Measurements from ENCODE around the gene CBLN3. TPM values are rescaled to one million over a fixed set of nuclear protein-coding genes. Genes with fewer than 3 reads are reported as not detected.

CBLN3 gene
- total and polyA plus RNA-seq, 9 of the 15 experiments (the other 6 are each of a cell fraction or from before 2014, with no cell fraction given) = 0.05 to 0.59 (median 0.26) TPM; not detected in 1

- TF ChIP-seq XRCC4 (IDR thresholded peaks at IDR 0.05; ENCODE audit: extremely low read depth, insufficient read depth, insufficient read length) (no peak), PHB2 (IDR thresholded peaks at IDR 0.05; ENCODE audit: low read depth) (0 out of 2 replicates have a peak, but pooled peaks have one; percentile 22), RFX7 (CRISPR knock-in tag; IDR thresholded peaks at IDR 0.05) (no peak), ETV5 (CRISPR knock-in tag; IDR thresholded peaks at IDR 0.05; ENCODE audit: low read depth) (peak; percentile 65; the same call in 1 of the 2 replicates), JUN (IDR thresholded peaks at IDR 0.05; ENCODE audit: borderline replicate concordance, low read depth, low read length) (peak; percentile 12; the same call in 1 of the 2 replicates), JUN (CRISPR knock-in tag; IDR thresholded peaks at IDR 0.05; ENCODE audit: borderline replicate concordance) (no peak), ARID4B (CRISPR knock-in tag; IDR thresholded peaks at IDR 0.05) (peak; percentile 64; the same call in 1 of the 2 replicates), HES1 (IDR thresholded peaks at IDR 0.05; ENCODE audit: low read depth) (no peak), SUPT5H (IDR thresholded peaks at IDR 0.05) (peak; percentile 88), NR2C2 (CRISPR knock-in tag; IDR thresholded peaks at IDR 0.05) (peak; percentile 99), NR2C2 (tag; IDR thresholded peaks at IDR 0.05) (peak; percentile 99), TFAP4 (CRISPR knock-in tag; IDR thresholded peaks at IDR 0.05; ENCODE audit: borderline replicate concordance) (peak; percentile 85; the same call in 1 of the 2 replicates), FOXK2 (conservative IDR thresholded peaks at IDR 0.05 in 1 of 2, IDR thresholded peaks at IDR 0.05 in 1 of 2; ENCODE audit: low read depth in 2 of 2) (peak; percentile 96 to 98), ZNF589 (CRISPR knock-in tag; IDR thresholded peaks at IDR 0.05; ENCODE audit: low read depth) (0 out of 2 replicates have a peak, but pooled peaks have one; percentile 43), ADNP (tag; IDR thresholded peaks at IDR 0.05) (no peak), ELF1 (tag; IDR thresholded peaks at IDR 0.05) (peak; percentile 66)
Measured at GRCh38 chr14:24442240-24443052, 13.0 kb upstream of the CBLN3 start, which contains the start of gene SDR39U1 (continued).
